ENCODE data around the gene ARHGAP11A. TPM values are rescaled to one million over a fixed set of nuclear protein-coding genes. Genes with fewer than 3 reads are reported as not detected.

ARHGAP11A gene
- total and polyA plus RNA-seq, 2 of the 8 experiments (the other 6 are each of a cell fraction or from before 2014, with no cell fraction given) = 8.1 to 112 TPM

GRCh38 chr15:32688151-32688639 is 72.9 kb downstream of the ARHGAP11A start:
- no peaks in the 10 kb centered on the region for H3K9me3 ChIP-seq (ENCODE audit: insufficient read depth in 2 of 2, low read depth in 1 of 2, low read length in 1 of 2)
- H3K27me3 ChIP-seq (replicated peaks in 1 of 4; ENCODE audit: control insufficient read depth in 3 of 4, extremely low read depth in 1 of 4, insufficient read depth in 3 of 4, low read length in 3 of 4) = no peaks in the 10 kb centered on the region
- no peak overlapping the region for H2BK12ac ChIP-seq (ENCODE audit: low read depth, low read length)
- H3K4me2 ChIP-seq (ENCODE audit: insufficient read depth in 1 of 2, low read depth in 2 of 2, low read length in 2 of 2) = no peak overlapping the region
- no peaks in the 10 kb centered on the region for H4K20me1 ChIP-seq (replicated peaks in 1 of 2; ENCODE audit: control insufficient read depth in 1 of 2, insufficient read depth in 2 of 2, low read length in 2 of 2)
- FAIRE-seq = no peak
- H3K4me3 ChIP-seq (ENCODE audit: extremely low read depth in 1 of 4, insufficient read depth in 2 of 4, low read depth in 3 of 4, low read length in 4 of 4) = no peak overlapping the region
- no peak overlapping the region for H2BK15ac ChIP-seq (ENCODE audit: low read length)
- POLR2A ChIA-PET (ENCODE audit: partially characterized antibody) = interaction anchor here (0.7 kb wide), 1 partner anchor 511 kb away, joined by 3 read pairs; no protein-coding TSS in a partner anchor
- H3K4me1 ChIP-seq (replicated peaks in 1 of 4; ENCODE audit: control insufficient read depth in 3 of 4, insufficient read depth in 4 of 4, low read length in 3 of 4) = no peaks in the 10 kb centered on the region; a peak in 1 of 7 replicates
- no peak overlapping the region for H3K23ac ChIP-seq (ENCODE audit: insufficient read length)
- no peak overlapping the region for H2BK20ac ChIP-seq (ENCODE audit: low read length)
- H3K14ac ChIP-seq (ENCODE audit: insufficient read length) = no peak overlapping the region
- DNase-seq (ENCODE audit: low read depth in 1 of 2, low spot score in 2 of 2) = no peak
- no peak overlapping the region for H2AFZ ChIP-seq (ENCODE audit: low read length)
- H3K79me1 ChIP-seq (ENCODE audit: low read depth, low read length) = no peaks in the 10 kb centered on the region
- H3K36me3 ChIP-seq (ENCODE audit: control insufficient read depth in 2 of 4, insufficient read depth in 4 of 4, low read length in 3 of 4) = no peaks in the 10 kb centered on the region
- H3K23me2 ChIP-seq (ENCODE audit: low read depth, low read length) = no peaks in the 10 kb centered on the region
- H4K8ac ChIP-seq (ENCODE audit: extremely low read depth, insufficient read depth, low read length) = no peak overlapping the region
- H3K56ac ChIP-seq (replicated peaks; ENCODE audit: insufficient read length, low read depth, low read length) = no peak overlapping the region
- CTCF ChIA-PET (ENCODE audit: partially characterized antibody) = interaction anchor here (1.1 to 1.5 kb wide), 5 partner anchors 8 to 156 kb away, joined by 3 to 6 read pairs (median 4); no protein-coding TSS in a partner anchor
- H3K4ac ChIP-seq (replicated peaks; ENCODE audit: insufficient read length, low read depth, low read length) = no peak overlapping the region
- H3K9ac ChIP-seq (replicated peaks in 1 of 4; ENCODE audit: extremely low read depth in 1 of 4, low read depth in 3 of 4, low read length in 3 of 4) = no peak overlapping the region
- H3K79me2 ChIP-seq (ENCODE audit: control insufficient read depth in 1 of 2, insufficient read depth in 2 of 2, low read length in 2 of 2) = no peaks in the 10 kb centered on the region
- no peak overlapping the region for H2AK5ac ChIP-seq (ENCODE audit: low read depth, low read length)
- H3K18ac ChIP-seq (ENCODE audit: extremely low read depth, low read length) = no peak overlapping the region
- H2BK5ac ChIP-seq (ENCODE audit: low read depth, low read length) = no peak overlapping the region
- H4K5ac ChIP-seq (ENCODE audit: insufficient read length, low read depth, low read length) = no peak overlapping the region
- no peak overlapping the region for H3K27ac ChIP-seq (ENCODE audit: low read depth, low read length)
- H2BK120ac ChIP-seq (replicated peaks; ENCODE audit: low read depth, low read length) = no peak overlapping the region
- WGBS, 2 experiments (ENCODE audit: extremely low coverage in 1 of 2, insufficient coverage in 1 of 2, insufficient read length in 1 of 2, insufficient replicate concordance in 2 of 2, low coverage in 1 of 2, low lambda C conversion rate in 2 of 2, missing lambda C conversion rate in 1 of 2) = 87% methylated on average over 2 of the region's 2 CpGs; no CpG with 5 or more reads in 1 of the 2 experiments
- no peak overlapping the region for H4K91ac ChIP-seq (replicated peaks; ENCODE audit: insufficient read length, low read length)
- TF ChIP-seq SUZ12 (IDR thresholded peaks at IDR 0.05; ENCODE audit: low read length) (no peak), CHD1 (IDR thresholded peaks at IDR 0.05; ENCODE audit: low read depth, low read length) (no peak), TAF1 (IDR thresholded peaks at IDR 0.05; ENCODE audit: low read depth, low read length) (no peak), SRF (IDR thresholded peaks at IDR 0.05; ENCODE audit: low read depth, low read length) (no peak), EZH2 (IDR thresholded peaks at IDR 0.05; ENCODE audit: low read depth, low read length, severe bottlenecking) (no peak), MAFK (IDR thresholded peaks at IDR 0.05; ENCODE audit: low read depth, low read length) (no peak), KDM4A (IDR thresholded peaks at IDR 0.05; ENCODE audit: low read depth, low read length, severe bottlenecking) (no peak), CREB1 (IDR thresholded peaks at IDR 0.05) (no peak), TEAD4 (IDR thresholded peaks at IDR 0.05; ENCODE audit: low read depth, low read length) (no peak), SP4 (IDR thresholded peaks at IDR 0.05; ENCODE audit: low read length) (no peak), EGR1 (IDR thresholded peaks at IDR 0.05; ENCODE audit: borderline replicate concordance, low read depth, low read length) (no peak), CBX8 (IDR thresholded peaks at IDR 0.05; ENCODE audit: borderline replicate concordance, low read depth, low read length) (no peak), SP1 (IDR thresholded peaks at IDR 0.05; ENCODE audit: low read depth, low read length) (no peak), HDAC2 (IDR thresholded peaks at IDR 0.05; ENCODE audit: borderline replicate concordance in 1 of 2, low read depth in 2 of 2, low read length in 2 of 2) (no peak)
